ENCODE results near the gene XYLB.
"Not testable (repeated sequence)": the region's sequence is repeated elsewhere in the genome, so short reads cannot be mapped to it uniquely, and the experiment has no call there.

The XYLB gene

GRCh38 chr3:38397320-38397719 is 50.7 kb downstream of the XYLB start:
- FAIRE-seq, result no peak

DNA sequence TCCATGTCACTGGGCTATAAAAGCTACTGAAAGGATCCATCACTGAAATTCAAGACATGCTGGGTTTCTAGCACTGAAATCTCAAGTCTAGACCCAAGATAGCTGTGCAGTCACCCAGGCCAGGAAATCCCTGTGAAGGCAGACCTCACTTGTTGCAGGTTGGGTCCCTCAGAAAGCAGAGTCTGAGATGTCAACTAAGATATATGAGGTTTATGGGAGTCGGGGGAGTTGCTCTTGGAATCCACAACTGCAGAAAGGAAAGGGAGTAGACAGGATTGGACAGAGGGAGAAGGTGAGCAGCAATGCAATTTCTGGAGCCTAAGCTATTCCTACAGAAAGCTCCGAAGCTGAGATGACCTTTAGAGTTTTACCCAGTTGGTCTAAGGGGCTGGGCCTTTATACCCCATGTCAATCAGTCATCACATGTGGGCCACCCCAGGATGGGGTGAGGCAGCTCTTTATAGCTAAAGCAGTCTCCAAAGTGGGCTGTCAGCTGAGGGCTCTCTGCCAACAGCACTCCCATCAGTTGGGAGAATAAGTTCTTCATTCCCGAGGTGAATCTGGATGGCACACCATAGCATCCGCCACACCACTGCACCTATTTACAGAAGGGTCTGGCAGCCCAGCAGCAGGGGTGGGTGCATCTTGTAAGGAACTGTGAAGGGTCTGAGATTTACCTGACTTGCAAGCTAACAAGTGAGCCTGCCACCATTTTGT is 54.8 kb downstream of the XYLB start:
- FAIRE-seq, result no peak

GRCh38 chr3:38404286-38404685 is 57.7 kb downstream of the XYLB start:
- FAIRE-seq, result no peak

DNA sequence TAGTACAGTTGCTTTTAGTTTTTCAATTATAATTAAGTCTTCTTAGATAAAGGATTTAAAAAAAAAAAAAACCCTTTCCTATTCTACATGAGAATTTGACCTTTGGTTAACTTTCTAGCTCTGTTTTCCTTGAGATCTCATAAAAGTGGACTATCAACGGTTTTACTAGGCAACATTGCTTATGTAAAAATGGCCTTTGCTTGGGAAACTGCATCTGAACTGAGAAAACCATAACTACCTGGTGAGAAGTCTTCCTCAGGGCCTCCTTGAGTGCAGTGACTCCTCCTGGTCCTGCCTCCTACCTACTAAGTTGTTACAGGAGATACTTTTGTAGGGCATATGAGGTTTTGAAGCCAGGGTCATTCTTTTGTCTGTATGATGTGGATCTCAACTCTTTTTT is 65.0 kb downstream of the XYLB start:
- no peak for FAIRE-seq

DNA sequence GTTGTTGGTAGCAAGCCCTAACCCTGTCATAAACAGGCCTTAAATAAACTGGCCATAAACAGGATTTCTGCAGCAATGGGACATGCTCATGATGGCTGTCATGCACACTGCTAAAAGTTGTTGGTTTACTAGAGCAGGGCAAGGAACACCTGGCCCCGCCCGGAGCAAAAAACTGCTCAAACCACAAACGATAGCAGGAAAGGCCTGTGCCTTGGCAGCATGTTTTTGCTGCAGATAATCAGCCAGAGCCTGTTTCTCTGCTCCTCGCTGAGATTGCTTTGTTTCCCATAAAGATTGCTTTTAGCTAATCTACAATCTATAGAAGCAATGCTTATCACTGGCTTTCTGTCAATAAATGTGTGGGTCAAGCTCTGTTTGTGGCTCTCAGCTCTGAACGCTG is 74.2 kb downstream of the XYLB start:
- not testable (repeated sequence) for FAIRE-seq

- FAIRE-seq, result no peak
Measured at GRCh38 chr3:38421679-38422336, 75.2 kb downstream of the XYLB start.

GRCh38 chr3:38426798-38427426 is 80.3 kb downstream of the XYLB start:
- FAIRE-seq, result not testable (repeated sequence)

DNA sequence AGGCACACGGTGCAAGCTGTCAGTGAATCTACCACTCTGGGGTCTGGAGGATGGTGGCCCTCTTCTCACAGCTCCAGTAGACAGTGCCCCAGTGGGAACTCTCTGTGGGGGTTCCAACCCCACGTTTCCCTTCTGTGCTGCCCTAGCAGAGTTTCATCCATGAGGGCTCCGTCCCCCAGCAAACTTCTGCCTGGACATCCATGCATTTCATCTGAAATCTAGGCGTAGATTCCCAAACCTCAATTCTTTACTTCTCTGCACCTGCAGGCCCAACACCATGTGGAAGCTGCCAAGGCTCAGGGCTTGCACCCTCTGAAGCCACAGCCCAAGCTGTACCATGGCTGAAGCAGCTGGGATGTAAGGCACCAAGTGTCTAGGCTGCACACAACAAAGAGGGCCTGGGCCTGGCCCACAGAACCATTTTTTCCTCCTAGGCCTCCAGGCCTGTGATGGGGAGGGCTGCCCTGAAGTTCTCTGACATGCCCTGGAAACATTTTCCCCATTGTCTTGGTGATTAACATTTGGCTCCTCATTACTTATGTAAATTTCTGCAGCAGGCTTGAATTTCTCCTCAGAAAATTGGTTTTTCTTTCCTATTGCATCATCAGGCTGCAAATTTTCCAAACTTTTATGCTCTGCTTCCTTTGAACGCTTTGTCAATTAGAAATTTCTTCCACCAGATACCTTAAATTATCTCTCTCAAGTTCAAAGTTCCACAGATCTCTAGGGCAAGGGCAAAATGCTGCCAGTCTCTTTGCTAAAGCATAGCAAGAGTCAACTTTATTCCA is 86.5 kb downstream of the XYLB start:
- not testable (repeated sequence) for FAIRE-seq

DNA sequence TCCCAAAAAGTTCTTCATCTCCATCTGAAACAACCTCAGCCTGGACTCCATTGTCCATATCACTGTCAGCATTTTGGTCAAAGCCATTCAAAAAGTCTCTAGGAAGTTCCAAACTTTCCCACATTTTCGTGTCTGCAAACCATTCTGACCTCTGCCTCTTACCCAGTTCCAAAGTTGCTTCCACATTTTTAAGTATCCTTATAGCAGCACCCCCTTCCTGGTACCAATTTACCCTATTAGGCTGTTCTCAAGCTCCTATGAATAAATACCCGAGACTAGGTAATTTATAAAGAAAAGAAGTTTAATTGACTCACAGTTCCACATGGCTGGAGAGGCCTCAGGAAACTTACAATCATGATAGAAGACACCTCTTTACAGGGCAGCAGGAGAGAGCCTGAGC is 87.1 kb downstream of the XYLB start:
- FAIRE-seq, result not testable (repeated sequence)

DNA sequence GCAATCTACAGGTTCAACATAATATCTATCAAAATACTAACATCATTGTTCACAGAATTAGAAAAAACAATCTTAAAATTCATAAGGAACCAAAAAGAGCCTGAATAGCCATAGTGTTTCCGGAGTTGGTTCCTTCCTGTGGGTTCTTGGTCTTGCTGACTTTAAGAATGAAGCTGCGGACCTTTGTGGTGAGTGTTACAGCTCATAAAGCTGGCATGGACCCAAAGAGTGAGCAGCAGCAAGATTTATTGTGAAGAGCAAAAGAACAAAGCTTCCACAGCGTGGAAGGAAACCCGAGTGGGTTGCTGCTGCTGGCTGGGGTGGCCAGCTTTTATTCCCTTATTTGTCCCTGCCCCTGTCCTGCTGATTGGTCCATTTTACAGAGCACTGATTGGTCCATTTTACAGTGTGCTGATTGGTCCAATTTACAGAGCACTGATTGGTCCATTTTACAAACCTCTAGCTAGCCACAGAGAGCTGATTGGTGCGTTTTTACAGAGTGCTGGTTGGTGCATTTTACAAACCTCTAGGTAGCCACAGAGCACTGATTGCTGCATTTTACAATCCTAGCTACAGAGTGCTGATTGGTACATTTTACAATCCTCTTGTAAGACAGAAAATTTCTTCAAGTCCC is 92.0 kb downstream of the XYLB start:
- FAIRE-seq, result not testable (repeated sequence)

- FAIRE-seq, result not testable (repeated sequence)
Measured at GRCh38 chr3:38443205-38443604, 96.6 kb downstream of the XYLB start.

- no peak for FAIRE-seq
Measured at GRCh38 chr3:38446085-38446686, 99.6 kb downstream of the XYLB start.

GRCh38 chr3:38446812-38447211 is 100.2 kb downstream of the XYLB start:
- FAIRE-seq, result no peak

DNA sequence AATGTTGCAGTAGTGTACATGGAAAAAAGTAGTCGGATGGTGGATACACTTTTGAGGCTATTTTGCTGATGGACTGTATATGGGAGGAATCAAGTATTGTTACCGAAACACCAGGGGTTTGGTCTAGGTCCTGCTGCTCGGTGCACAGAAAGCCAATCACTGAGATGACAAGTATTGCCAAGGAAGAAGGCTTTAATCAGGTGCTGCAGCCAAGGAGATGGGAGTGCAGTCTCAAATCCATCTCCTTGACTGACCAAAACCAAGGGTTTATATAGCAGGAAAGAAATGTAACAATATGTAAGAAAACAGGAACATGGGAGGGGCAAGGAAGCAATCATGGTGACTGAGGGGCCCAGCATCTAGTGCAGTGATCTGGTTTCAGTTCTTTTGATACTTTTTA is 104.3 kb downstream of the XYLB start:
- no peak for FAIRE-seq

DNA sequence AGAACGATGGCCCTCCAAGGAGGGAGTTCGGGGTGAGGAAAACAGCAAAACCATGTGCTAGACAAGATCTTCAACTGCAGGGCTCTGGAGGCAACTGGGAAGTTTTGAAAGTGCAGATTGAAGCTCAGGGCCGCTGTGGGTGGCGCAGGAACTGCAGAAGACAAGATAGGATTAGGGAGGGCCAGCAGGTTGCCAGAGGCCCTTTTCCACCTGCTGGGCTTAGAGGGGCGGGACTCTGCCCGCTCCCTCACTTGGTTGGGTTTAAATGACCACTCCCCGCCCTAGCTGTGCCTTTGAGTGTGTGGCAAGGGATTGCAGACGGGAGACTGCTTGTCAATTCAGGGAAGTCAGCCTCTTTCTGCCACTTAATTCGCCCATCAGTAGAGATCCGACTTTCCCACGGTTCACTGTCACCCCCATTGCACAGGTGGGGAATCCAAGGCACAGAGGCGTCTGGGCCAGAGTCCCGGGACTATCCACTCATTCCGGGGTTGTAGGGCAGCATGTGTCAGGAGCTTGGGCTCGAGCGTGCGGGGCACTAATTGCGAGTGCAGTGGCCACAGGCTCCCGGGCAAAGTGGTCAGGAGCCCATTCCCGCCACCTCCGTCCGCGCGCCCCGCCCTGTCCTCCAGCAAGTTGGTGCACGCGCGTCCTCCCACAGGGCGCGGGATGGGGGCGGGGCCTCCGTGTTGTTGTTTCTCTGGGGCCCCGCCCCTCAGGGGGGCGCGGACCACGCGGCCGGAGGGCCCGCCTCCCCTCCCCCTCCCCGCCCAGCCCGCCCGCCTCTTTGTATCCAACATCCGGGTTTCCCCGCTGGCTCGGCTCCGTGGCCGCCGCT is 106.7 kb downstream of the XYLB start, which contains the start of gene ACVR2B:
TSS of gene ACVR2B (plus strand) at position 816 of the 838 bp plus-strand sequence. CDS start 433 bp downstream, outside the sequence.
- FAIRE-seq, result no peak

DNA sequence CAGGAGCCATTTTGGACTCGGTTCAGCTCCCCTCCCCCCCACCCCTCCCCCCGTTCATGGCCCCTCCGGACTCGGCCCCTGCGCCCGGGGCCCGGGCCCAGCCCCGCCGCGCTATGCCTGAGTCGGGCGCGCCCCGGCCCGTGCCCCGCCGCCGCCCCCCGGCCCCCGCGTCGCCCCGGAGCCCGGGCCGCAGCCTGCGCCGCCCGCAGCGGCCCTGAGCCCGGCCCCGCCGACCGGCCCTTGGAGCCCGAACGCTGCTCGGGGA is 107.3 kb downstream of the XYLB start:
- FAIRE-seq, result no peak

- FAIRE-seq, result no peak
Measured at GRCh38 chr3:38454178-38454883, 107.7 kb downstream of the XYLB start.

DNA sequence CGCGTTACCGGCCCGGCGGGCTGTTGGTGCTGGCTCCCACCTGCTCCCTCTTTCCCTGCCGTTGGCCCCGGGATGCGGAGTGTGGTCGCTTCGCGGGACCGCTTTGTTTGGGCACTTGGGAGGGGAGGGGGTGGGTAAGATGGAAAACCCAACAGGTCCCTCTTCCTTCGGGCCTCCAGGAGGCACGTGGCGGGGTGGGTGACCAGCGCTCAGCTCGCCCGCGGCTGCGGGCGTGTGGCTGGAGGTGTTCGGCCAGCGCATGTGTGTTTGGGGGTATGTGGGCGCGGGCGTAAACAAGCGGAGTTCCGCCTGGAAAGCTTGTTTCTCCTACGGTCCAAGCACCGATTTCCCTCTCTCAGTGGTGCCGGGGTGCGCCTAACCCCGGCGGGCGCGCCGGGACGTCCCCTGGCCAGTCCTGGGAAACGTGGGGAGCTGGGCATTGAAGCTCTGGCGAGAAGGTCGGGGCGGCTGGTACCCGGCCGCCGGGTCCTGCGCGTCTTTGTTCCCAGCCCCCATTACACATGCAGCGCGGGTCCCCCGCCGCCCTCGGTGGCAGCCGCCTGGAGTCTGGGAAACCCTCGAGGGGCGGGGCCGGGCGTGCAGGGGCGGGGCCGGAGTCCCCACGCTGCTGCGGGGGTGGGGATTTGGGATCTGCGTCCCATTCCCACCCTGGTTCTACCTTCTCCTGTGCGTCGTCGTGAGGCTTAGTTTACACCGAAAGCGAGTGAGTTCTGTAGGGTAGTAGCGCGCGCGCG is 108.5 kb downstream of the XYLB start:
- no peak for FAIRE-seq

- FAIRE-seq, result no peak
Measured at GRCh38 chr3:38455639-38456430, 109.2 kb downstream of the XYLB start.

Data from islet of Langerhans (tissue), 1 donor.